ENCODE data around the gene RUNDC1.

Gene RUNDC1

GRCh38 chr17:43042025-43042628, 61.8 kb downstream of the RUNDC1 start:
- no peak for DNase-seq (ENCODE audit: low read depth)

Data from stromal cell of bone marrow (primary cell).